ENCODE data around the gene ELMOD1. TPM values are rescaled to one million over a fixed set of nuclear protein-coding genes. Genes with fewer than 3 reads are reported as not detected.

Gene ELMOD1
- total and polyA plus RNA-seq, 2 of the 4 experiments (the other 2 are of a cell fraction): 0.18 to 0.29 TPM

DNA sequence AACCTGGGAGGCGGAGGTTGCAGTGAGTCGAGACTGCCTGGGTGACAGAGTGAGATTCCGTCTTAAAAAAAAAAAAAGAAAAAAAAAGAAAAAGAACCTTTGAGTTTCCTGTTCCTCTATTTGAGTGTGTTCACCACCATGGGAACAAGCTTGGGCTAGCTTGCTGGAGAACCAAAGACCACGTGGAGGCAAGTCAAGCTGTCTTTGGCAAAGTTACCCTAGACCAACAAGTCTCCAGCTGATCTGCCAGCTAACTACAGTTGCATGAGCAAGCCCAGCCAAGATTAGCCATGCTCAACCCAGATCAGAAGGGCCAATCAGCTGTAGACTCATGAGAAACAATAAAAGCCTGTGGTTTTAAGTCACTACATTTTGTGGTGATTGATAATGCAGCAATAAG, 91.2 kb downstream of the ELMOD1 start:
- H3K56ac ChIP-seq (ENCODE audit: extremely low read depth, insufficient read depth, low read length): no peak overlapping the region
- WGBS, 2 experiments (ENCODE audit: extremely low coverage in 2 of 2, insufficient read length in 1 of 2): 76% methylated on average over 3 of the region's 4 CpGs; no CpG with 5 or more reads in 1 of the 2 experiments
- no peak for DNase-seq

More for the DNA sequence above, 91.2 kb downstream of the ELMOD1 start:
- no peaks in the 10 kb centered on the region for H3K9me3 ChIP-seq (ENCODE audit: control insufficient read depth, insufficient read depth, low read length)
- H2AFZ ChIP-seq (replicated peaks; ENCODE audit: low read length, poor library complexity): no peak overlapping the region
- no peak overlapping the region for H2AK9ac ChIP-seq (replicated peaks; ENCODE audit: low read depth, low read length, poor library complexity)
- no peak overlapping the region for H2BK15ac ChIP-seq (ENCODE audit: low read depth, low read length)
- dilution Hi-C loops (cut with HindIII; ENCODE audit: low sequenced_read_pairs, unreplicated experiment) (no loop called here), in situ Hi-C loops (cut with MboI; ENCODE audit: low sequenced_read_pairs) (no loop called here), intact Hi-C loops (cut with micrococcal nuclease) (loop anchor here (10.0 kb wide), 1 partner anchor 213 kb away; no protein-coding TSS in a partner anchor)
- H2AK5ac ChIP-seq (ENCODE audit: low read depth, low read length): no peak overlapping the region
- no peak overlapping the region for H3K4ac ChIP-seq (ENCODE audit: low read depth, low read length)
- H3K9ac ChIP-seq (ENCODE audit: low read depth, low read length): no peak overlapping the region
- no peak overlapping the region for H3K27ac ChIP-seq (ENCODE audit: insufficient read depth, low read length)
- H4K91ac ChIP-seq (ENCODE audit: insufficient read depth, low read depth, low read length): no peak overlapping the region
- no peaks in the 10 kb centered on the region for H3K9me1 ChIP-seq (ENCODE audit: insufficient read depth, low read length)
- no peak overlapping the region for H3K18ac ChIP-seq (ENCODE audit: low read depth, low read length)
- ChIA-PET CTCF (no interaction called here), POLR2A (ENCODE audit: unreplicated experiment) (no interaction called here)
- no TSS peak for BruUV-seq (replicated peaks)
- H4K20me1 ChIP-seq (ENCODE audit: insufficient read depth, low read length): no peaks in the 10 kb centered on the region
- TF ChIP-seq RCOR1 (IDR thresholded peaks at IDR 0.05; ENCODE audit: insufficient replicate concordance, low read length) (no peak), RAD21 (IDR thresholded peaks at IDR 0.05; ENCODE audit: low read length) (no peak), MAFK (IDR thresholded peaks at IDR 0.05; ENCODE audit: low read depth, low read length) (no peak)
- TF ChIP-seq, protein P1, sequence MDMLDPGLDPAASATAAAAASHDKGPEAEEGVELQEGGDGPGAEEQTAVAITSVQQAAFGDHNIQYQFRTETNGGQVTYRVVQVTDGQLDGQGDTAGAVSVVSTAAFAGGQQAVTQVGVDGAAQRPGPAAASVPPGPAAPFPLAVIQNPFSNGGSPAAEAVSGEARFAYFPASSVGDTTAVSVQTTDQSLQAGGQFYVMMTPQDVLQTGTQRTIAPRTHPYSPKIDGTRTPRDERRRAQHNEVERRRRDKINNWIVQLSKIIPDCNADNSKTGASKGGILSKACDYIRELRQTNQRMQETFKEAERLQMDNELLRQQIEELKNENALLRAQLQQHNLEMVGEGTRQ (IDR thresholded peaks at IDR 0.05; ENCODE audit: low read depth, low read length): no peak
- no peaks in the 10 kb centered on the region for H3K4me1 ChIP-seq (ENCODE audit: control insufficient read depth, insufficient read depth, low read length)
- no peaks in the 10 kb centered on the region for H3K36me3 ChIP-seq (ENCODE audit: control insufficient read depth, insufficient read depth, low read length)
- H4K8ac ChIP-seq (ENCODE audit: low read depth in 2 of 2, low read length in 2 of 2): no peak overlapping the region
- H3K4me2 ChIP-seq (ENCODE audit: low read depth, low read length): no peak overlapping the region
- H2BK120ac ChIP-seq (ENCODE audit: low read depth, low read length): no peak overlapping the region
- H3K4me3 ChIP-seq (ENCODE audit: insufficient read depth, low read depth, low read length): no peak overlapping the region
- no peak overlapping the region for H3K14ac ChIP-seq (replicated peaks; ENCODE audit: low read depth, low read length)
- H2BK20ac ChIP-seq (ENCODE audit: low read depth, low read length): no peak overlapping the region
- H3K79me1 ChIP-seq (ENCODE audit: low read depth in 1 of 2, low read length in 2 of 2): no peaks in the 10 kb centered on the region
- H2BK5ac ChIP-seq (ENCODE audit: low read depth, low read length, poor library complexity, severe bottlenecking): no peak overlapping the region
- no peak overlapping the region for H3K23ac ChIP-seq (ENCODE audit: low read depth, low read length)
- ATAC-seq (ENCODE audit: low read depth): no peak
- H4K5ac ChIP-seq (ENCODE audit: low read depth, low read length): no peak overlapping the region
- H3K27me3 ChIP-seq (ENCODE audit: control insufficient read depth, insufficient read depth, low read length): peaks cover 10% of the 10 kb centered on the region
